ENCODE data around the gene SLC9C2.
"Not testable (repeated sequence)": the region's sequence is repeated elsewhere in the genome, so short reads cannot be mapped to it uniquely, and the experiment has no call there.

Gene SLC9C2

DNA sequence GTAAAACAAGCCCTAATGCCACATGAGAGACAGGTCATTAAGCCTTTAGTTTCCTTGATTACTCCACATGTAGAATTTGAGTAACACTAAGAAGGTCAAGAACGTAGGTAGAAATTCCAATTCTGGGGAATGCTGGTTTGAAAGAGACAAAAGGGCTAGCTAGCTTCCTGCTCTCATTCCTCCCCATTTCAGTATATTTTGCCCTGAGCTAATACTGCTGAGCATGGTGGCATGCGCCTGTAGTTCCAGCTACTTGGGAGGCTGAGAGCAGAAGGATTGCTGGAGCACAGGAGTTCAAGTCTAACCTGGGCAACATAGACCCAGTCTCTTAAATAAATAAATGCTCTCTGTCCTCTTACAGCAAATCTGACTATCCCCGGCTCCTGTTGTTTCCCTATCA, 112.9 kb downstream of the SLC9C2 start:
- no peak overlapping the region for H3K27ac Mint-ChIP-seq
- ATAC-seq, result no peak
- H3K4me1 Mint-ChIP-seq, result no peaks in the 10 kb centered on the region
- H3K36me3 Mint-ChIP-seq, result peaks cover 51% of the 10 kb centered on the region
- no peaks in the 10 kb centered on the region for H3K9me3 Mint-ChIP-seq
- no peak overlapping the region for H3K4me3 Mint-ChIP-seq
- DNase-seq (ENCODE audit: low spot score in 2 of 2), result no peak

DNA sequence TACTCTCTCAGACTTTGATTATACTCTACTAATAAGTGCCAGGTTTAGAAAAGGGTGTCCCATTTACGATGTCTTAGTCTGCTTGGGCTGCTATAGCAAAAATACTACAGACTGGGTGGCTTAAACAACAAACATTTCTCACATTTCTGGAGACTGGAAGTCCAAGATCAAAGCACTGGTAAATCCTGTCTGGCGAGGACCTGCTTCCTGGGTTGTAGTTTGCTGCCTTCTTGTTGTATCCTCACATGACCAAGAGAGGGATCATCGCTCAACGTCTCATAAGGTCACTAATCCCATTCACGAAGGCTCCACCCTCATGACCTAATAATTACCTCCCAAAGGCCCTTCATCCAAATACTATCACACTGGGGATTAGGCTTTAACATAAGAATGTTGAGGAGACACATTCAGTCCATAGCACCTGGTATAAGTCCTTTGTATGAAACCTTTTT, 113.7 kb downstream of the SLC9C2 start:
- ATAC-seq, result no peak
- Mint-ChIP-seq H3K4me1 (no peaks in the 10 kb centered on the region), H3K9me3 (no peaks in the 10 kb centered on the region), H3K4me3 (no peak overlapping the region), H3K27ac (no peak overlapping the region), H3K36me3 (peaks cover 58% of the 10 kb centered on the region)
- no peak for DNase-seq (ENCODE audit: low spot score in 2 of 2)

DNA sequence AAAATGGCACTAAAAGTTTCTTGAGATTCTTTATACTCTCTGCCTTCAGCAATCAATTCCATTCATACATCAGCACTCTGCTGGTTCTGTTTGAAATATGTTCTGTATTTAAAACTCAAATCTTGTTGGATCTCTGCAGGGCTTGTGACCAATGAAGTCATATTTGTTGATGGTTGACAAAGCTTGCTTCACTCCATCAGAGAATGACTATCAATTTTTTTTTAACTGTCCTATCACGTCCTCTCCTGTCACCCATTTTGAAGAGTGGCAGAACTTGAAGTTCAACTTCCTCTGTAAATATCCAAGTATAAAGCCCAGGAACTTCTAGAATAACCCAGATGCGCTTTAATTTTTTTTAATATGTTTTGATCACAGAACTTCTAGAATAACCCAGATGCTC, 114.9 kb downstream of the SLC9C2 start:
- DNase-seq (ENCODE audit: low spot score in 2 of 2) (no peak), ATAC-seq (no peak)
- H3K9me3 Mint-ChIP-seq, result no peaks in the 10 kb centered on the region
- H3K27ac Mint-ChIP-seq, result peak overlapping the region; percentile 39
- H3K36me3 Mint-ChIP-seq, result peaks cover 70% of the 10 kb centered on the region
- H3K4me1 Mint-ChIP-seq, result no peaks in the 10 kb centered on the region
- H3K4me3 Mint-ChIP-seq, result no peak overlapping the region

DNA sequence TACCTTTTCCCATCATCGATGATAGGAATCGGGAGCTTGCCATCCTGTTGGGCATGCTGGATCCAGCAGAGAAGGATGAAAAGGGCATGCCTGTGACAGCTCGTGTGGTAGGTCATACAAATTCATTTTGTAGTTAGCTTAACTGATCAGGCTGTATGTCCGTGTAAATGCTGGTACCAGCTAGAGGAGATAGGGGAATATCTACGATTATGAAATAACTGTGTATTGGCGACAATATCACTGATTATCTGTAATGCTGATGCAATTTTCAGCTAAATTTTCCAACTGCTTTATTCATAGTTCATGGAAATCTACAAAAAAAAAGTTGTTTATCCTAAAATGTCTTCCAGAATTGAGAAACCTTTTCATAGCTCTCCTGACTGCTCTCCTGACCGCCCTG, 117.5 kb downstream of the SLC9C2 start:
- no peak for ATAC-seq
- Mint-ChIP-seq H3K36me3 (peaks cover 96% of the 10 kb centered on the region), H3K4me3 (no peak overlapping the region), H3K4me1 (peaks cover 13% of the 10 kb centered on the region), H3K9me3 (no peaks in the 10 kb centered on the region), H3K27ac (peak overlapping the region; percentile 3)
- no peak for DNase-seq (ENCODE audit: low spot score in 2 of 2)

DNA sequence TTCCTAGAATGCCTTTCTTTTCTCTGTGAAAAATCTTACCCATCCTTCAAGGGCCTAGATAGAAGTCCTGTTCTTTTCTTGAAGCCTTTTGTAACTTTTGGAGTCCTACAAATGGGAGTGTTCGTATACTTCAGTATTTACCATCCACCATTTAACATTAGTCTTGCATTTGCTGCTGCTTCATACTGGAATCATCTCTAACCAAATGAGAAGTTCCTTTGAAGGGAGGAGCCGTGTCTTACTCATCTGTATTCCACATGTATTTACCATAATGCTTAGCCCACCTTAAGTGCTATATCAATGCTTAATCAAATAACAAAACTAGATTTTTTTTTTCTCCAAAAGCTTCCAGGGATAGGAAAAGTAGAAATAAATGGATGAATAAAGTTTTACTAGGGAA, 118.6 kb downstream of the SLC9C2 start:
- H3K4me1 Mint-ChIP-seq, result peaks cover 24% of the 10 kb centered on the region
- no peak overlapping the region for H3K4me3 Mint-ChIP-seq
- no peaks in the 10 kb centered on the region for H3K9me3 Mint-ChIP-seq
- peaks cover 96% of the 10 kb centered on the region for H3K36me3 Mint-ChIP-seq
- ATAC-seq (no peak), DNase-seq (ENCODE audit: low spot score in 2 of 2) (no peak)
- H3K27ac Mint-ChIP-seq, result peak overlapping the region; percentile 3

DNA sequence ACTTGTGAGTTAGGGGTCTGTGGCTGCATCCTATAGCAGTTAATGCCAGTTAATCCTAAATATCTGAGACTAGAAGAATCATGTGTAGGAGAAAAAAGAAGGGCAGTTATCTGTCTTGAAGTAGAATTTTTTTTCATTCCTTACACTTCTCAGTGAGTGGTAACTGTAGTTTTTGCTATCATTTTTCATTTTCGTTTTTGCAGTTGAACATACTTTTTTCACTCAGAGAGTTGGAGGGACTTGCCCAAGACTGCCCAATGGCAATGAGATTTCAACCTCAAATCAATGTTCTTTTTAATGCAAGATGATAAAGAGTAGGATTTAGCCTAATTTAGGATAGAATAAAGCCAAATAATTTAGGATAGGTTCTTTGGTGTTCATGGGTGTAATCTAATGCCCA, 120.2 kb downstream of the SLC9C2 start:
- ATAC-seq (no peak), DNase-seq (ENCODE audit: low spot score in 2 of 2) (no peak)
- no peak overlapping the region for H3K4me3 Mint-ChIP-seq
- peaks cover 80% of the 10 kb centered on the region for H3K36me3 Mint-ChIP-seq
- peak overlapping the region; percentile 35 for H3K27ac Mint-ChIP-seq
- H3K4me1 Mint-ChIP-seq, result peaks cover 40% of the 10 kb centered on the region
- H3K9me3 Mint-ChIP-seq, result no peaks in the 10 kb centered on the region

DNA sequence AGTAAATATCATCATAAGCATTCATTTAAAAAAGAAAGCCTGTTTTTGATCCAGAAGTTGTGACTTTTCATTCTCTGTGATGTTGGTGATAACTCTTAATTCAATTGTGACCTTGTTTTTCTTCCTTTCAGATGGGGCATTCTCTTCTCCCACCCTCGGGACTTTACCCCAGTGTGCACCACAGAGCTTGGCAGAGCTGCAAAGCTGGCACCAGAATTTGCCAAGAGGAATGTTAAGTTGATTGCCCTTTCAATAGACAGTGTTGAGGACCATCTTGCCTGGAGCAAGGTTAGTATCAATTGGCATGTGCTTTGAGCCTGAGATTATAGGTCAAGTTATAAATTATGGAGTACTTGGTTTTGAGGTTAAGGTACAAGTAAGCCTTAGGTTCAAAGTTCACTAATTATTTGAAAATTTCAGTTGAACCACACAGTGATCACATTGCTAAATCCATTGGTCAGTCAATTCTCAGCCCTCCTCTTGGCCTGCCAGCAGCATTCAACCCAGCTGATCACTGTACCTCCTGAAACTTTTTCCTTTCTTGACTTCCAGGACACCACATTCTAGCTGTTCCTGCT, 121.6 kb downstream of the SLC9C2 start:
- ATAC-seq, result no peak
- no peak for DNase-seq (ENCODE audit: low spot score in 2 of 2)
- Mint-ChIP-seq H3K27ac (no peak overlapping the region), H3K9me3 (no peaks in the 10 kb centered on the region), H3K4me3 (no peak overlapping the region), H3K36me3 (peaks cover 66% of the 10 kb centered on the region), H3K4me1 (peaks cover 42% of the 10 kb centered on the region)

DNA sequence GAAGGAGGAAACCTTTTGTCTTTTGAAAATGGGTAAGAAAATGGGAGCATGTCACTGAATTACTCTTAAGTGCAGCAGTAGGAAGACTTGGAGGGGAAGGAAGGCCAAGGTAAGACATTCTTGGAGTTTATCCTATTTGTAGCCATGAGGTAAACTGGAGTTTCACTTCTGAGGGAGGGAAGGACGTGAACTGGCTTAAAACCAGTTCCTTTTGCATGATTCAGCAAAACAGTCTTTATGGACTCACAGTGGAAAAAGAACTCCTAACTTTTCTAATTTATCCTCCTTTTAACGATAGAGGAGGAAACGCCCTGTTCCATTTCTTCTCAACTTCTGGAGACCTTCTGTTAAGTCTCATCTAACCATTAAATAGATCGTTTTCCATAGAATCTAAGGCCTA, 123.2 kb downstream of the SLC9C2 start:
- peak overlapping the region; percentile 73 for H3K4me3 Mint-ChIP-seq

DNA sequence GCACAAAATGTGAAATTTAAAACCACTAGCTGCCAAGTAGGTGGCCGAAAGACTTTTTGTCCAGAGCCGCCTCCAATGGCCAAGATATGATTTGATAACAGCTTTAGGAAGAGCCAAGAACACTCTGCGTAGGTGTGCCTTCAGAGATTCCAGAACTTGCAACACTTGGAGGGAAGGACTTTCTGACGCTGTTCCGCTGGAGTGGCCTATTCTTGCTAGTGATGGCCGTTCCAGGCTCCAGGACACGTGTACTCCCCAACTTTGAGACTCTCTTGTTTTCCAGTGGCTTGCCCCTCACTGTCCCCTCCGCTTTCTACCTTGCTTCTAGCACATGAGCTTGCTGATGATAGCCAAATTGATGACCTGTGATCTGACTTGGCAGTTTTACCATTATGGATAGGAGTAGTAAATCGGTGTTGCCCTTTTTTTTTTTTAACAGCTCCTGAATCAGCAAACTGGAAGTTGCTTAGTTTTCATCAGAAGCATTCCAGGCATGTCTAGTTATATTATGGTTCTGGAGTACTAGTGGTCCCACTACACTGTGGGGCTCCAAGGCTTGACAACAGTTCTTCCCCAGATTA, 124.7 kb downstream of the SLC9C2 start:
- Mint-ChIP-seq H3K36me3 (peaks cover 39% of the 10 kb centered on the region), H3K9me3 (no peaks in the 10 kb centered on the region), H3K4me1 (peaks cover 72% of the 10 kb centered on the region), H3K27ac (peak overlapping the region; percentile 63), H3K4me3 (peak overlapping the region; percentile 73)
- ATAC-seq (no peak), DNase-seq (ENCODE audit: low spot score in 2 of 2) (no peak)

More for the DNA sequence above, 123.2 kb downstream of the SLC9C2 start:
- peaks cover 50% of the 10 kb centered on the region for H3K36me3 Mint-ChIP-seq
- DNase-seq (ENCODE audit: low spot score in 2 of 2), result no peak
- H3K9me3 Mint-ChIP-seq, result no peaks in the 10 kb centered on the region
- no peak overlapping the region for H3K27ac Mint-ChIP-seq
- no peak for ATAC-seq
- peaks cover 57% of the 10 kb centered on the region for H3K4me1 Mint-ChIP-seq

DNA sequence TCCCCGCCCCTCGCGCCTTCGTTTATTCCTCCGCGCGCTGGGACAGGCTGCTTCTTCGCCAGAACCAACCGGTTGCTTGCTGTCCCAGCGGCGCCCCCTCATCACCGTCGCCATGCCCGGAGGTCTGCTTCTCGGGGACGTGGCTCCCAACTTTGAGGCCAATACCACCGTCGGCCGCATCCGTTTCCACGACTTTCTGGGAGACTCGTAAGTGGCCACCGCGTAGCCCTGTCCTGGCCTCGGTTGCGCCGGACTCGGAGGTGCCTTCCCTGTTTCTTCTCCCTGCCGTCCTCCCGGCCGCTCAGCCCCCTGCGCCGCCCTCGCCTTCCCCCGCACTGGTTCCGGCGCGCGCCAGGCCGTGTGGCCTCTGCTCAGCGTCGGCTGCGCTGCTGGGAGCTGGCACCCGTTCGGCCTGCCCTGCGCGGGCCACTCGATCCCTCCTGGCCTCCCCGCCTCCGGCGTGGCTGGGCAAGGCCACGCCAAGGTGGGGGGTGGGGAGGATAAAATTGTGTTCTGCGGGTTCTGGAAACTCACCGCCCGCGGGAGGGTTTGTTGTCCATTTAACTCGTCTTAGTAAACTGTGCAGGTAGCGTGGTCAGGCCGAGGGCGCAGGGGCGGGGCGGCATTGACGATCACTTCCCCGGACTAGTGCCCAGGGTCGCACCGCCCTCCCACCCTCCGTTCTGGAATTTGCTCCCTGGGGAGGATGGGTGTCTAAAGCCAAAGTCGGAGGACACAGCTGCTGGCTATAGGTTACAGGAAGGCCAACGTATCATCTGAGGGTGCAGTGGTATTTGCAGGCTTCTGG, 125.4 kb downstream of the SLC9C2 start, which contains the start of gene PRDX6:
Gene PRDX6, plus strand, starts transcription at position 50 of the 808 bp plus-strand sequence. Its CDS starts 63 bp downstream, at position 113.
- Mint-ChIP-seq H3K9me3 (no peaks in the 10 kb centered on the region), H3K36me3 (peaks cover 32% of the 10 kb centered on the region), H3K27ac (peak within 1 kb of the TSS; percentile 63), H3K4me1 (peaks cover 73% of the 10 kb centered on the region), H3K4me3 (peak within 1 kb of the TSS; percentile 73)
- ATAC-seq (peak; percentile 54), DNase-seq (ENCODE audit: low spot score in 2 of 2) (peak in 1 of 2 donors; percentile 87)

DNA sequence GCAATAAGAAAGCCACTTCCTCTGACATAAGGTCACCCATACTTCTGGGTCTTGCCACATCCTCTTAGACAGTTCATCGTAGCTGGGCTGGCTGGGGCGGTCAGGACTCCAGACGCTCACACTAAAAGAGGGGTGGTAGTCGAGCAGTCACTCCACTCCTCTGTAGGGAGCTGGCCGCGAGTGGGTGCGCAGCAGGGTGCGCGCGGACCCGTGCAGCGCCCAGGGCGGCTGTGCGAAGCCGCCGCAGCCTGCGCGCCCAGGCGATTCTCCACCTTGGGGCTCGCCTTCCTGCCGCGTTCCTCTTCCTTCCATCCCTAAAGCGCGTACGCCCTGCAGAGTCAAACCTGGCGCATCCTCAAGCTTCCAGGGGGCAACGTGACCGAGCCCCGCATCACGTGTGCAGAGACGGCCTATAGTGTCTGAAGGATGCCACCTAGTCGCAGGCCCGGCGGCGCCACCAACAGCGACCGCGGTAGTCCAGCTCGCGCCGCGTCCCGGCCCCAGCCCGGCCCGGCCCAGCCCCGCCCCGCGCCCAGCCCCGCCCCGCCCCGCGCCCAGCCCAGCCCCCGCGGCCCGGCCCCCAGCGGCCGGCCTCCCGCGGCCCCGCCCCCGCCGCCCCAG, 126.1 kb downstream of the SLC9C2 start:
- DNase-seq (ENCODE audit: low spot score in 2 of 2) (peak; percentile 67 to 86), ATAC-seq (peak; percentile 88)
- no peaks in the 10 kb centered on the region for H3K9me3 Mint-ChIP-seq
- peaks cover 65% of the 10 kb centered on the region for H3K4me1 Mint-ChIP-seq
- H3K36me3 Mint-ChIP-seq, result peaks cover 25% of the 10 kb centered on the region
- H3K4me3 Mint-ChIP-seq, result peak overlapping the region; percentile 73
- H3K27ac Mint-ChIP-seq, result peak overlapping the region; percentile 63

DNA sequence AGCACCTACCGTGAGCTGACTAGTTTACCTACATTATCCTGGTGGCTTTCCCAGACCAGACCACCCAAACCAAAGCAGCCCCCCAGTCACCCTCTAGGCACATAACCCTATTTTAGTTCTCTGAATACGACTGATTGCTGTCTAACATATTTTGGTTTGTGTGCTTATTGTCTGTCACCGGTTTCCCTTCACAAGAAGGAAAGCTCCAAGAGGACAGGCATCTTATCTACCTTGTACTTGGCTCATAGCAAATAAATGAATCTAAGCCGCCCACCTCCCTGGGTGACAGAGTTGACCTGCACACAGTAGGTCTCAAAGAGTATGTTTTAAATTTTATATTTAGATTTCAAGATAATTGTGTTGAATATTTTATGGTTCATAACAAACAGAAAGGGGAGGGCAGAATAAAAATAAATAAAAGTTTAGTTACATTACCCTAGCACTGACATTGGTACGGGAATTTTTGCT, 126.6 kb downstream of the SLC9C2 start:
- Mint-ChIP-seq H3K4me1 (peaks cover 61% of the 10 kb centered on the region), H3K4me3 (peak overlapping the region; percentile 73), H3K9me3 (no peaks in the 10 kb centered on the region), H3K27ac (peak overlapping the region; percentile 63), H3K36me3 (peaks cover 20% of the 10 kb centered on the region)
- no peak for DNase-seq (ENCODE audit: low spot score in 2 of 2)
- no peak for ATAC-seq

DNA sequence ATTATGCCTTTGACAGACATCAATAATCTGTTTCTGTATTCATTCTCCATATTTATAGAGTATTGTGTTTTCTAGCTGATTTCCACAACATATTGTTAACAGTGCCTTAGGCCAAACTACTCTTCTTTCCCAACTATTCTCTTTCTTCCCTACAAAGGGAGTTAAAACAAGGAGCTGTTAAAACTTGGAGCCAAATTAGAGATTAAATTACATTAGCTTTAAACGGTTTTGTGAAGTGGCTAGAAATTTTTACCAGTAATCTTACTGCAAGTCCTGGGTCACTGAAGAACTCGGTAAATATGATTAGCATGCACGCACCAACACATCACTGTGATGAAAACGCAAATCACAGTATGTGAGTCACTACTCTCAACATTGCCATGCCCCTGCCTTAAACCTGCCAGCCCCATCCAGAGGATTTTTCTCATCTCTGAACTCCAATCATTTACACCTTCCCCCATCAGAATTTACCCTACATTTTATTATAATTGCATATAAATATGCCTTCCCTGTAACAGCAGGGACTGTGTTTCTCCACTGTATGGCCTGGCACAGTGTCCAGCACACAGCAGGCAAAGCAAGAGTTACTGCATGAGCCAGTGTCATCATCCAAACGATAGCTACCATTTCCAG, 127.2 kb downstream of the SLC9C2 start:
- DNase-seq (ENCODE audit: low spot score in 2 of 2), result peak in 1 of 2 donors; percentile 65
- H3K36me3 Mint-ChIP-seq, result peaks cover 14% of the 10 kb centered on the region

DNA sequence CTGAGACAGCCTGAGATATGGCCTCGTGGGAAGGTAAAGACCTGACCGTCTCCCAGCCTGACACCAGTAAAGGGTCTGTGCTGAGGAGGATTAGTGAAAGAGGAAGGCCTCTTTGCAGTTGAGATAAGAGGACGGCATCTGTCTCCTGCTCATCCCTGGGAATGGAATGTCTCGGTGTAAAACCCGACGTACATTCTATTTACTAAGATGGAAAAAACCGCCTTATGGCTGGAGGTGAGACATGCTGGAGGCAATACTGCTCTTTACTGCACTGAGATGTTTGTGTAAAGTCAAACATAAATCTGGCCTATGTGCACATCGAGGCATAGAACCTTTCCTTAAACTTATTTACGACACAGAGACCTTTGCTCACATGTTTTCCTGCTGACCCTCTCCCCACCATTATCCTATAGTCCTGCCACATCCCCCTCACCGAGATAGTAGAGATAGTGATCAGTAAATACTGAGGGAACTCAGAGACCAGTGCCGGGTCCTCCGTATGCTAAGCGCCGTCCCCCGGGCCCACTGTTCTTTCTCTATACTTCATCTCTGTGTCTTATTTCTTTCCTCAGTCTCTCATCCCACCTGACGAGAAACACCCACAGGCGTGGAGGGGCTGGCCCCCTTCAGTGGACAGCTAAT, 128.0 kb downstream of the SLC9C2 start:
- H3K9me3 Mint-ChIP-seq; ATAC-seq; H3K36me3 Mint-ChIP-seq; DNase-seq (ENCODE audit: low spot score in 2 of 2): not testable (repeated sequence)
- Mint-ChIP-seq H3K4me3 (peak overlapping the region; percentile 73), H3K4me1 (peaks cover 58% of the 10 kb centered on the region), H3K27ac (peak overlapping the region; percentile 63)

More for the DNA sequence above, 127.2 kb downstream of the SLC9C2 start:
- Mint-ChIP-seq H3K4me3 (peak overlapping the region; percentile 73), H3K9me3 (no peaks in the 10 kb centered on the region), H3K4me1 (peaks cover 61% of the 10 kb centered on the region), H3K27ac (peak overlapping the region; percentile 63)
- peak; percentile 69 for ATAC-seq

All from stimulated activated effector memory CD8-positive, alpha-beta T cell treated with anti-CD3 and anti-CD28 coated beads, Interleukin-12 subunit alpha, Interleukin-12 subunit beta, amount 100 ng/mL, for 72 hours (primary cell).